ENCODE measurements around the gene TRAP1.
A peak's percentile ranks its signal among the peaks of the same experiment; 100 is the strongest.
"Not testable (repeated sequence)": the region's sequence is repeated elsewhere in the genome, so short reads cannot be mapped to it uniquely, and the experiment has no call there.

The TRAP1 gene

DNA sequence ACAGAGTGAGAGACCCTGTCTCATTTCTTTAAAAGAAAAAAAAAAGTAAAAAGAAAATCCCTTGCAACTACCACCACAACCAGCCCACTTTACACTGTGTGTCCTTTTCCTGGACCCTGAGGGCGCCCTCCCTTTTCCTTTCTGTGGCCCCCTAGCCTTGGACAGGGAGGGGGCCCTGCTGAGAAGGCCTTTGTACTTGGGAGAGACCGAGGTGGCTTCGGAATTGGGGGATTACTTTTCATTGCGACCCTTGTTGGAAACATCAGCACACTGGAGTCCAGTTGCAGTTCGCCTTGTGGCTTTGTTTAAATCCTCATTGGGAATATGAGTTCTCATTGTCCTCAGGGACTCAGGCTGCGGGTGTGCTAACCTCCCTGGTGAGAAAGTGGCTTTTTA is 72.2 kb downstream of the TRAP1 start:
- DNase-seq = no peak

GRCh38 chr16:3643095-3643730 is 74.1 kb downstream of the TRAP1 start:
- DNase-seq = no peak

DNA sequence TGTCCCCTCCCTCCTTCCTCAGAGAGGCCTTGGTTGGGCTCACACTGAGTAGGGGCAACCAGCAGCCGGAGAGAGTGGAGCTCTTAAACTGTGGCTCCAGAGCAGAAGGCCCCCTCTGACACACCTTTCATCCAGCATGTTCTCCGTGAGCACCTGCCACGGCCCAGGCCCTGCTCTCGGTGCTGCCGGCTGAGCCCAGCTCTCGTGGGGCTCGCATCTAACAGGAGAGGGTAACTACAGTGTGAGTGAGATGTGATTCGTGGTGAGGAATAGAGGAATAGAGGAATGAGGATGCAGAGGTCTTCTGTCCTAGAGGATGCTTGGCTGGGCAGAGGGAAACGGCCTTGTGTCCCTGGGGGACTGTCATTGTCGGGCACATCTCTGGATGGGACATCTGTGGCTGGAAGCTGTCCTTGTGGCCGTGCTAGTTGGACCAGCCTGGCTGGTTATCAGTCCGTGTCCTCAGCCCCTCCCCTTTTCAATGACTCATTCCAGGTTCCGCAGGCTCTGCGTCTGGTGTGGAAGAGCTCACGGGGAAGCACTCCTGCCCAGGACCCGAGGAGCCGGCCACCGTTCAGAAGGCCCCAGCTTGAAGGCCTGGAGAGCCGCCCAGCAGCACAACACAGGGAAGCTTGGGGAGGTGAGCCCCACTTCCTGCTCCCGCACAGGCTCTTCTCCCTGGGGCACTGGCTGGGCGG is 74.8 kb downstream of the TRAP1 start:
- DNase-seq = no peak

DNA sequence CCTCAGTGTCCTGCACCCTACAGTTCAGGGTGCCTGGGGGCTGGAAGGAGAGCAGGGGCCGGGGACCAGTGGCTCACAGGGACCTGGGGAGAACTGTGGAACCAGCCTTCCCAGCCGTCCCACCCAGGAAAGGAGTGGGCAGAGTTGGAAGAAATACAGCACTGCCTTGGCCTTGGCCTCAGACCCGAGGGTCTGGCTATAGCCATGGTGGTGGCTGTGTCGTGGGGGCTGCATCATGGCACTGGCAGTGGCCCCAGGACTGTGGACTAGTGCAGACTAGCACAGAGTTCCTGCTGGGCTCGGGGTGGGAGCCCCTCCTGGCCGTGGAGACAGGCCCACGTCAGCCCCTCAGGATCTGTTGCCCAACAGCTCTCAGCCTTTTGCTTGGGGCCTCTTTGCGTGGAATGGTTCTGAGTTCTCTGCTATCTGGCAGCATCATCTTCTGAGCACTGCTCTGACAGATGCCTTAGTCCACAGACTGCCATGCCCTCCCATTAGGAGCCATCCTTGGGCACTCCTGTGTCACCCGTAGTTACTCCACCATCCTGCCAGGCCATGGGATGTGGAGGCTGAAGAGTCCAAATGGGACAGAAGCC is 75.4 kb downstream of the TRAP1 start:
- DNase-seq = no peak

GRCh38 chr16:3640632-3641501 is 76.5 kb downstream of the TRAP1 start:
- DNase-seq = no peak

DNA sequence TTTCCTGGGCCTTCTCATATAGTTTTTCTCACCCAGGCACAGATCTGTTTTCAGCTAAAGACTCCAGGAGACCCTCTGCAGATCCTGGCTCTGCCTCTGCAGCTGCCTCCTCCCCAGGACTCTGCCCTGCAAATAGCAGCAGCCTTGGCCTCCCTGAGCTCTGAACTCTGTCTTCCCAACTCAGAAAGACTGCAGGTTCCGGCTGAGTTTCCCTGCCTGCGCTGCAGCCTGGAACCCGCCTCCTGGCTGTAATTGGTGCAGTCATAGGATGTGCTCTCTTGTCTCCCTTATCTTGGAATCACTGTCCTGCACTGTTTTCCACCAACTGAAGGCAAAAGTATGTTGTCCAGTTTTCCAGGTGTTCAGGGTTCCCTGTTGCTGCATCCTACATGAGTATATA is 77.1 kb downstream of the TRAP1 start:
- DNase-seq = no peak

DNA sequence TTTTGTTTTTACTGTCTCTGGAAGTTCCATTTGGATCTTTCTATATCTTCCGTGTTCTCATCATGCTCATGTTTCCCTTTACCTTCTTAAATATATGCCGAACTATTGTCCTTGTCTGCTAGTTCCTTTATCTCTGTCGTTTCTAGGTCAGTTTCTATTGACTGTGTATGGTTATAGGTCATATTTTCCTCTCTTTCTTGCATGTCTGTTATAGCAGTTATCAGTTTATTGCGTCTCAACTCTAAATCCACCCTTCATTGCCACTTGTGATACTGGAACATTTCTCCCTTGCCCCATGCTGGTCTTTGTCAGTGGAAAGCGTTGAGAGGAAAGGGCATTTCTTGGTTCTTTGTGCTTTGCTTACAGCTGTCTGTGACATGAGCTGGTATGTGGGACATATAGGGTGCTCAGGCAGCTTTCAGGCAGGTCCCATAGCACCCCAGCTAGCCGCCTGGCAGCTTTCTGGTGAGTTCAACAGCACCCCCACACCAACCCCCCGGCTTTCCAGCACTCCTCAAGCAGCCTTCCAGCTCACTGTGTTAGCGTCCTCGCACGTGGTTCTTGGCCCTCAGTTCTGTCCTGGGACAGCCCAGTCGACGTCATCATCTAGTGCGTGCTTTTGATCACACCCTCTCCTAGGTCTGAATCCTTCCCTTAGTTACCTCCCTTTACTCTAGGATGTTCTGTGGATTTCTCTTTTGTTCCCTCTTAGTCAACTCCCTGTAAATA is 78.2 kb downstream of the TRAP1 start:
- DNase-seq = no peak

DNA sequence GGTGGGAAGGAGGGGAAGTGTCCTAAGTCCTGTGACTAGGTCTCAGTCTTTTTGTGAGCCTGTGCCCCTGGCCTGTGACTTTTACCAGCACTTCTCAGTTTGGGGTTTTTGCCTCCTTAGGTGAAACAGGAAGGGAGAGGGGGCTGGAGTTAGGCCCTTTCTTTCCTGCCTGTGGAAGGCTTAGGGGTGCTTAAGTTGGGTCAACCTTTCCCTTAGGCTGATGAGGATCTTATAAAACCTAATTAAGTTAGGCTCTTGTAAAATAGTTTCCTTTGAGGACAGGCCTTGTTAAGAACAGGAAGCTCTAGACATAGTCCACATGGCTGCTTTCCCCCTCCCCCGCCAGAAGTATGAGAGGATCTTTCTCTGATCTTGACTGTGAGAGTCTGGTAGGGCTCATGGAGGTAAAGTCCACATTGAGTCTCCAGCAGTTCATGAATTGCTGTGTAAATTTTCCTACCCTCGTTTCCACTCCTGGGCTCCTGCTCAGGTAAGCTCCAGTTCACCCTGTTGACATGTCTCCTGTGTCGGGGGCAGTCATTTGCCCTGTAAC is 79.9 kb downstream of the TRAP1 start:
- no peak for DNase-seq

DNA sequence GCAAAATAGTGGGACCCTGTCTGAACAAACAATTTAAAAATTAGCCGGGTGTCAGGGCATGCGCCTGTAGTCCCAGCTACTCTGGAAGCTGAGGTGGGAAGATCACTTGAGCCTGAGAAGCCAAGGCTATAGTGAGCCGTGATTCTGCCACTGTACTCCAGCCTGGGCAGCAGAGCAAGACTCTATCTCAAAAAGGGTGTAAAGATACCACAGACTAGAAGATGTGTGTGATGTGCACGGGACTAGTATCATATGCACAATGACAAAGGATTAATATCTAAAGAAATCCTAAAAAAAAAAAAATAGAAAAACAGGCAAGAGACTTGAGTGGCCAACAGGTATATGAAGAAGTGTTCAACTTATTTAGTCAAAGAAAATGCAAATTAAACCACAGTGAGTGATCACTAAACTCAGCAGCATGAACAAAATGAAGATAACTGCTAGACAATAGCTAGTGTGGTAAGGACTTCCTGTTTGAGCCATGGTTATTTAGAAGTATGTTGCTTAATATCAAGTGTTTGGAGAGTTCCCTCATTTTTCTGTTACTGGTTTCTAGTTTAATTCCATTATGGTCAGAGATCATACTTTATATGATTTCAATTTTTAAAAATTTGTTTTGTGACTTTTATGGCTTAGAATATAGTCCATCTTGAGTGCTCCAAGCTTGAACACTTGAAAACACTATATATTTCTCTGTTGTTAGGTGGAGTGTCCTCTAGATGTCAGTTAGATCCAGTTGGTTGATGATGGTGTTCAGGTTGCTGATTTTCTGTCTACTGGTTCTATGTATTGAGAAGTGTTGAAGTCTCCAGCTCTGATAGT is 91.2 kb downstream of the TRAP1 start:
- no peak for DNase-seq

- no peak for DNase-seq
These were observed 92.0 kb downstream of the TRAP1 start for GRCh38 chr16:3625331-3625730.

- DNase-seq = no peak
These were observed 93.7 kb downstream of the TRAP1 start for GRCh38 chr16:3623642-3624041.

DNA sequence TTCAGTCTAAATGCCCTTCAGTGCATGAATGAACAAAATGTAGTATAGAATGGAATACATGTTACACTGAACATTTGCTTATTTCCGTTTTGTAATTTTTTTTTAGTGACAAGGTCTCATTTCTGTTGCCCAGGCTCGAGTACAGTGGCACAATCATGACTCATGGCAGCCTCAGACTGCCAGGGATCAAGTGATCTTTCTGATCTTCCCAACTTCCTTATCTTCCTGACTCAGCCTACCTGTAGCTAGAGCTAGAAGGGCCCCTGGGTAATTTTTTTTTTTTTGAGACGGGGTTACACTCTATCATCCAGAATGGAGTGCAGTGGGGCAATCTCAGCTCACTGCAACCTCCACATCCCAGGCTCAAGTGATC is 98.6 kb downstream of the TRAP1 start:
- no peak for DNase-seq

- DNase-seq = no peak
These were observed 104.5 kb downstream of the TRAP1 start for GRCh38 chr16:3612510-3613466.

DNA sequence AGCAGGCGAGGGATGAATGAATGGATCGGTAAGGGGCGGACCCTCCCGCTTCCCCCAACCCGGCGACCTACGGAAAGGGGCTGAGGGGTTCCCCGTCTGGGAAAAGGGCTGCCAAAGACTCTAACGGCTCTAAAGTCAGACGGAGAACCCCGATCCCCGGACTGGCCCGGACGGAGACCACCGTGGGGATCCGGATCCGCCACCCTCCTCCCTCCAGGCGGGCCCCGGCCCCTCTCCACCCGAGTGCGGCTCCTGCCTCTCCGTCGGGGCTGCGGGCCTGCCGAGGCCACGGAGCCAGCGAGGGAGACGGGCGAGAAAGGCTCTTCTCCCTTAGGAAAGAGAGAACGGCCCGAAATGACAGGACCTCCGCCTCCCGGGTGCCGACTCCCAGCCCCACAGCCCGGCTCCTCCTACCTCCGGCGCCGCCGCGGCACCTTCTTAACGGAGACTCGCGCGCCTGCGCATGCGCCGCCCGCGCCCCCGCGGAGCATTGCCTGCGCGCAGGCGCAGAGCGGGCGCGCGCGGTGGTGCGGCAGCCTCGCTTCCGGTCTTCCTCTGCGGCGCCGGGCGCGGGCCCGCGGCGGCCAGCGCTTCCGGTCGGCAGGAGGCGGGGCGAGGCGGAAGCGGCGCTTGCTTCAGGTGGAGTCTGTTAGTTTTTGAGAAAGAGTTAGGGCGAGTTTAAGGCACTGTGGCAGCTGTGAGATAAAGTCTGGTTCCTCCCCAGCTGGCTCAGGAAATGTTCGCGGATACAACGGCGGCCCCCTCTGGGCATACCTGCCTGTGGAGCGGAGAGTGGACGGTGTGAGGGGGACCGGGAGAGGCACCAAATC is 106.0 kb downstream of the TRAP1 start, which contains the start of gene SLX4:
Gene SLX4, minus strand, starts transcription at position 461 of the 830 bp plus-strand sequence. CDS start 2,642 bp downstream, outside the sequence.
- peak; percentile 91 for DNase-seq

DNA sequence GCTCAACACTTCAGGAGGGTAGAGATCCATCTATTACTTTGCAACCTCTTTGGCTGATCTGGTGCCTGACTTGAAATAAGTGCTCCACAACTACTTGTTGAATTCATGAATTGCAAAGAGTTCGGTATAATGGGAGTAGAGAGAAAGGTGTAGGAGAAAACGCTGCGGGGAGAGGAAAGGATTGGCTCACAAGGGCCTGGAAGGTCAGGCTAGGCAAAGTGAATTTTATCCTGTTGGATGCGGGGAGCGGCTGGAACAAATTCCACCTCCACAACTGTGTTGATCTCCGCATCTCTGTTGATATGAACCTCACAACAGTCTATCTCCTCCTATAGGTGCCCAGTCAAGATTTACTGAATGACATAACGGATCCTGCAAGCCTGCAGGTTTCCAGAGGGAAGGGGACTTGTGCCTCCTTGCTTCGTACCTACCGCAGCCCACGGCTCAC is 106.6 kb downstream of the TRAP1 start:
- DNase-seq = no peak

DNA sequence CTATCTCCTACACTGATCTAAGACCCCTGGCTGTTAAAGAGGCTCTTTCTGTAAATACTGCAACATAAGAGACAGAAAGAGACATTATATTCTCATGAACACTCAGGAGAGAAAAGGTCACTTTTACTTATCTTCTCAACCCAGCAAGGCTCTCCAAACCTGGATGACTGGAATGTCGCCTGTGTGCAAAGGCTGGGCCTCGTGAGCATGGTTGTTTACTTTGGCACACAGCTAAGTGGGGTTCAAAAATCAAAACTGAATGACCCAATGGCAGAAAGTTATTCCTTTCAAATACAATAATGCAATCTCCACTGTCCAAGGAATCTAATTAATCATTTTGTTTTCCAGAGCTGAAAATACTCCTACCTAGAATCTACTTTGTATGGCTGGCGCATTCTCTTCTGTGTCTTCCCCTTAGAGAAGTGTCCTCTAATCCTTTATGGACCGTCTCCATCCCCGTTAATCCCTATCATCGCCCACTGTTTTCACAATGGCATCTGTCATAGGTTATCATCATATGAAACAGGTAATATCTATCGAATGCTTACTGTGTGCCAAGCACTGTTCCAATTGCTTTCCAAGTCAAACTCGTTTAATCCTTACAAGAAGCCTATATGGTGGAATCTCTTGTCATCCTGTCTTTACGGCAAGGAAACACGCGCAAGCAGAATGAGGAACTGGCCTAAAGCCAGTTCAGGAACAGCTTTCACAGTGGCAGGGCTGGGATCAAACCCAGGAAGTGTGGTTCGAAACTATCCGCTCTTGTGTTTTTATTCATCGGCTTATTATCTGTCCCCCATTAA is 107.2 kb downstream of the TRAP1 start:
- DNase-seq = no peak

GRCh38 chr16:3608976-3609375 is 108.3 kb downstream of the TRAP1 start:
- DNase-seq = not testable (repeated sequence)

DNA sequence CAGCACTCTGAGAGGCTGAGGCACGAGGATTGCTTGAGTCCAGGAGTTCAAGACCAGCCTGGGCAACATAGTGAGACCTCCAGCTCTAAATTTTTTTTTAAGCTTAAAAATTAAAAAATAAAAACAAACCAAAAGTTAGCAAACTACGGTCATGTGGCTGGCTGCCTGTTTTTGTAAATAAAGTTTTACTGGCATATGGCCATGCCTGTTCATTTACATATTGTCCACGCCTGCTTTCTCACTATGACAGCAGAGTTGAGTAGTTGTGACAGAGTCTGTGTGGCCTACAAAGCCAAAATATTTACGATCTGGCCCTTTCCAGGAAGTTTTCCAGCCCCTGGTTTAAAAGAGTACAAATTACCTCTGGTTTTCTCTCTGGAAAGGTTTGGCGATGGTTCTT is 109.3 kb downstream of the TRAP1 start:
- no peak for DNase-seq

Data from T1000 (cell line).